ENCODE measurements around the gene MGAM2.

GRCh38 chr7:142257958-142258357, 146.4 kb downstream of the MGAM2 start, which contains the start of gene PRSS58:
- TF ChIP-seq CTCF (IDR thresholded peaks at IDR 0.05) (no peak), ZFX (IDR thresholded peaks at IDR 0.05; ENCODE audit: borderline replicate concordance) (no peak)

Measured in 22Rv1 (cell line).